HG03439 (cell line): ENCODE data around the gene KIRREL2.
"Not testable (repeated sequence)": the region's sequence is repeated elsewhere in the genome, so short reads cannot be mapped to it uniquely, and the experiment has no call there.

Source experiments
- ATAC-seq: cut with Tn5 transposase; IDR thresholded peaks from one replicate; pipeline ENCODE4 v1.9.1; 2021; ENCODE audit warnings: mild to moderate bottlenecking, moderate library complexity; ENCODE audit not compliant: unreplicated experiment

Gene KIRREL2

DNA sequence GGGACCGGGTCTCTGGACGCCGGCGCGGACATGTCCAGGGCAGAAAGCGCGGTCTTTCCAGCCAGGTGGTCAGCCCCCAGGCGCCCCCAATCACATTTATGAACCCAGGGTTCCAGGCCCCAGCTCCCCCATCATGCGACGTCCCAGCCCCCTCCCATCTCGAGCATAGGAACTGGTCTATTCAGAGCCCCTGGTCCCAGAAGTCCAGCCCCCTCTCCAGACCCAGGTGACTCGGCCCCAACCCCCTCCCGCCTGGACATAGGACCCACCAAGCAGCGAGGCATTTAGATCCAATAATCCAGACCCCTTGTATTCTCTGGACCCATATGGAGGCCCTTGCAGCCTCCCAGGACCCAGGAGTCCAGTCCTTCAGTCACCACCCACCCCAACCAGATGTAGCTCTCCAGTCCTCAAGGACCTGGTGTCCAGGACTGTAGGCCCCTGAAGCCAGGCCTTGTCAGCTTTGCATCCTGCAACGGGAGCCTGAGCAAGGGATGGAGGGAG, 12.2 kb downstream of the KIRREL2 start:
- ATAC-seq: no peak

DNA sequence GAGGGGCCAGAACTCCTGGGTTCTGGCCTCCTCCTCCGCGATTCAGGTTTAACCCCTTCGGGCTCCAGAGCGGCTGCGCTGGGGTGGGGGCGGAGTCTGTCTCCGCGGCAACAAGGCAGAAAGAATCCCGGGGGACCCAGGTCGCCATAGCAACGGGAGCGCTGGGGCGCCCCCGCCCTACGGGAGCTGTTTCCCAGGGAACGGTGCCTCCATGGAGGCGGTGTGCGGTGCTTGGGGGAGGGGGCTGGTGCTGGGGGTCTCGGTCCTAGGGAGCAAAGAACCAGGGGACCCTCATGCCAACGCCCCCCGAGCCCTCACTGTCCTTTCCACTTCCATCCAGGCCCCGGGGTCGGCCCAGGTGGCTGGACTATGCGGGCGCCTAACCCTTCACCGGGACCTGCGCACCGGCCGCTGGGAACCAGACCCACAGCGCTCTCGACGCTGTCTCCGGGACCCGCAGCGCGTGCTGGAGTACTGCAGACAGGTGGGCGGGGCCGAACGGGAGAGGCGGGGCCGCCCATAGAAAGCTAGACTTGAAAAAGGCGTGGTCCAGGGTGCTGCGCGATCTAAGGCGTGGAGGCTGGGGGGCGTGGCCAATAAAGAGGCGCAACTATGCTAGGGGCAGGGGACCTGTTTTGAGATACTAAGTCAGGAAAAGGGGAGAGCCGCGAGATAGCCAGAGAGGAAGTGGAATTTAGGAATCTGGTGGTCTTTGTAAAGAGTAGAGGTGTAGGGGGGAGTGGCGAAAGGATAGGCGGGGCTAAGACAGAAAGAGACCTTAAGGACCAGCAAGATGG, 12.8 kb downstream of the KIRREL2 start:
- peak; percentile 65 for ATAC-seq

DNA sequence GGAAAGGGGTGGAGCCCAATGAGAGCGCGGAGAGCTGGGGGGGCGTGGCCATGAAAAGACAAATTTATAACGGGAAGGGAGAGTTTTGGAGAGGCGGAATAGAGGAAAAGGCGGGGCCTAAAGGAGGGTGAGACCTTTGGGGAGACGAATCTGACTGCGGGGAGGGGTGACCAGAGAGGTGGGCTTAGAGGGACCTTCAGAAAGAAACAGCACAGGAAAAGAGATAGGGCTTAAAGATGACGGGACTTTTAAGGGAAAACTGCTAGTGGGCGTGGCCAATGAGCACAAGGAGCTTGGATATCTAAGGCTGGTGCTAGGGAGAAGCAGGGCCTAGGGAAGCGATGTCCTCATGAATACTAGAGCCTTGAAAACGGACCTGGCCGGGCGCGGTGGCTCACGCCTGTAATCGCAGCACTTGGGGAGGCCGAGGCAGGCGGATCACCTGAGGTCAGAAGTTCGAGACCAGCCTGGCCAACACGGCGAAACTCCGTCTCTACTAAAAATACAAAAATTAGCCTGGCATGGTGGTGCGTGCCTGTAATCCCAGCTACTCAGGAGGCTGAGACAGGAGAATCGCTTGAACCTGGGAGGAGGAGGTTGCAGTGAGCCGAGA, 13.5 kb downstream of the KIRREL2 start:
- peak; percentile 23 for ATAC-seq

DNA sequence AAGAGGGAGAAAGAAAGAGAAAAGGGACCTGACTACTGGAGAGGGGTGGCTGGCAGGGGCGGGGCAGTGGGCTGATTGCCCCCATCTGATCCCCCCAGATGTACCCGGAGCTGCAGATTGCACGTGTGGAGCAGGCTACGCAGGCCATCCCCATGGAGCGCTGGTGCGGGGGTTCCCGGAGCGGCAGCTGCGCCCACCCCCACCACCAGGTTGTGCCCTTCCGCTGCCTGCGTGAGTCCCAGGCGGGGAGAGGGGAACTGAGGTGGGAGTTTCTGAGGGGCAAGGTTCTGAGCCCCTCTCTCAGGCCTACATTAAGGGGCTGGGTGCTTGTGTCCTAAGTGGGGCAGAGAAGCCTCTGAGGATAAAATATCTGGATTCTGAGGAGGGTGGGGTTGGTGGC, 14.1 kb downstream of the KIRREL2 start:
- no peak for ATAC-seq

DNA sequence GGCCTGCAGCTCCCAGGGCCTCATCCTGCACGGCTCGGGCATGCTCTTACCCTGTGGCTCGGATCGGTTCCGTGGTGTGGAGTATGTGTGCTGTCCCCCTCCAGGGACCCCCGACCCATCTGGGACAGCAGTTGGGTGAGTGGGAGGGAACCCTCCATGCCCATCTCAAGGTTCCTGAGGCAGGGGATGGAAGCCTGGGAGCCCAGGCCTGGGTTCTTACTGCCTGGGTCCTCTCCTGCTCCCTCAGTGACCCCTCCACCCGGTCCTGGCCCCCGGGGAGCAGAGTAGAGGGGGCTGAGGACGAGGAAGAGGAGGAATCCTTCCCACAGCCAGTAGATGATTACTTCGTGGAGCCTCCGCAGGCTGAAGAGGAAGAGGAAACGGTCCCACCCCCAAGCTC, 14.9 kb downstream of the KIRREL2 start:
- ATAC-seq: no peak

DNA sequence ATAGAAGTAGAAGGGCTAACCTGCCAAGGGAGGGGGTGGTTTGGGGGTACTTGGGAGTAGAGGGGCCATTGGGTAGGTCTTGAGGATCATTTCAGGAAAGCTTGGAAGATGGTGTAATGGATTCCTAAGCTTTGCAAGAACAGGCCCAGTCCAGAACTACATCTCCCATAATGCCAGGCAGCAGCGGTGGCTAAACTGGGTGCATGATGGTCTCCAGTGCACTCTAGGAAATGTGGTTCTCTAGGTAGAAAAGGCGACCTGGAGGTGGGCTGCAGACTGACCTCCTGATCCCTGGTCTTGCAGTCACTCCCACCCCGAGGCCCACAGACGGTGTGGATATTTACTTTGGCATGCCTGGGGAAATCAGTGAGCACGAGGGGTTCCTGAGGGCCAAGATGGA, 15.5 kb downstream of the KIRREL2 start:
- no peak for ATAC-seq

DNA sequence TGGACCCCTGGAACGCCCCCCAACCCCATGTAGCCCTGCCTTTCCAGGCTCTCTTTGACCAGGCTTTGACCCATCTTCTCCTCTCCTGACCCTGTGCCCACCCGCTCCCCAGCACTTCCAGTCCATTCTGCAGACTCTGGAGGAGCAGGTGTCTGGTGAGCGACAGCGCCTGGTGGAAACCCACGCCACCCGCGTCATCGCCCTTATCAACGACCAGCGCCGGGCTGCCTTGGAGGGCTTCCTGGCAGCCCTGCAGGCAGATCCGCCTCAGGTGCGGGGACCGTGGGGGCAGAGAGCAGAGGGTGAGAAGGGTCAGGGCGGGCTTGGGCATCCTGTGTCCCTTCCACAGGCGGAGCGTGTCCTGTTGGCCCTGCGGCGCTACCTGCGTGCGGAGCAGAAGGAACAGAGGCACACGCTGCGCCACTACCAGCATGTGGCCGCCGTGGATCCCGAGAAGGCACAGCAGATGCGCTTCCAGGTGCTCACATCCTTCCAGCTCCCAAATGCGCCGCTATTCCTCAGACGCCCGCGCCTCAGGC, 17.8 kb downstream of the KIRREL2 start:
- ATAC-seq: no peak

DNA sequence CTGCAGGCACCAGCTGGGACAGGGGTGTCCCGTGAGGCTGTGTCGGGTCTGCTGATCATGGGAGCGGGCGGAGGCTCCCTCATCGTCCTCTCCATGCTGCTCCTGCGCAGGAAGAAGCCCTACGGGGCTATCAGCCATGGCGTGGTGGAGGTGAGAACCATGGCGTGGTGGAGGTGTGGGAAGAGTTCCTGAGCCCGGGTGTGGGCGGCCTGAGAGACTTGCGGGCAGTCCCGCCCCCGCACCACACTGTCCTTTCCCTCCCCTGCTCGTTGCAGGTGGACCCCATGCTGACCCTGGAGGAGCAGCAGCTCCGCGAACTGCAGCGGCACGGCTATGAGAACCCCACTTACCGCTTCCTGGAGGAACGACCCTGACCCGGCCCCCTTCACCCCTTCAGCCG, 22.4 kb downstream of the KIRREL2 start:
- no peak for ATAC-seq

DNA sequence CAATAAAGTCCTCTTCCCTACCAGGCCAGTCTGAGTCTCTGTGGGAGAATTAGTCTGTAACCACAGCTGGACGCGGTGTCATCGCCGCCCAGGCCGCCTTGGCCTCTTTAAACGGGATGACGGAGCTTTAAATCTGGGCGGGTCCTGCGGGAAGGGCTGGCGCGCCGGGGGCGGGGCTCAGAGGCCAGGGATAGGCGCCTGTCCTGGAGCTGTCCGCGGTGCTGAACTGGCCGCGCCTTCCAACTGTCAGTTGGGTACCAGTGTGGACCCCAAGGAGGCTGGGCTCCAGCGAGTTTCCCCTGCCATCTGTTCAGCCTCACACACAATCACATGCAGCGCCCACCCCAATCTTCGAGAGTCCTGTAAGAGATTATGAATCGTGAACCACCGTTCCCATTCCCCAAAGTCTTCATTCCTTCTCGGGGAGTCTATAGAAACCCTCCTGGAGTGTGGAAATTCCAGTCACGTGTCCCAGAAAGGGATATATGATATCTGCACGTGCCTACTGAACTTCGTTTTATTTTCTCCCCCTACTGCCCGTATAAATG, 23.1 kb downstream of the KIRREL2 start:
- no peak for ATAC-seq

DNA sequence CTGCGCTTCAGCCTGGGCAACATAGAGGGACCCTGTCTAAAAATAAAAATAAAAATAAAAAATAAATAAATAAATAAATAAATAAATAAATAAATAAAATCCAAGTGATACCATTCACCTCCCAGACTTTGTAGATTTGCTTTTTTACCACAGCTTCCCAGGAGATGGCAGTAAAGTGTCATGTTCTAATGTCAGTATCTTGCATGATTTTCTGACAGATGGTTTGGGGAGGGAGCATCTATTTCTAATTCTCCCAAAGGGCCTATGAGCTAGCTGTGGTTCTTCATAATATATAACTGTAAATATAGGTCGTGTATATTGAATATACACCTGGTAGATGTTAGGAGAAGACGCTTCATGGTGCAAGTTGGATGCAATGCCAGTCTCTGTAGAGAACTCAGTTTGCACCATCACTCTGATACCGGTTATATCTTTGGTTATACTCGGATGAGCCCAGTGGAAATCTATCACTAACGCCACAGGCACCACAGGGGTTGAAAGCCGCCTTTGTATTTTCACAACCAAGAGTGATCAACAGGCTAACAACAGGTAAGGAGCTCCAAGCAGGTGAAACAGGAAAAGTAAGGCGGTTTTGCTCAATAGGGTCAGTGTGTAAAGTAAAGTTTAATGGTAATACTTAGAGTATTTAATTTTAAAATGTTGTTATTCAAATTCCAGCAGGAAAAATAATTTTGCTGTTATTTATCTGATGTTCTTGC, 25.6 kb downstream of the KIRREL2 start:
- ATAC-seq: no peak

DNA sequence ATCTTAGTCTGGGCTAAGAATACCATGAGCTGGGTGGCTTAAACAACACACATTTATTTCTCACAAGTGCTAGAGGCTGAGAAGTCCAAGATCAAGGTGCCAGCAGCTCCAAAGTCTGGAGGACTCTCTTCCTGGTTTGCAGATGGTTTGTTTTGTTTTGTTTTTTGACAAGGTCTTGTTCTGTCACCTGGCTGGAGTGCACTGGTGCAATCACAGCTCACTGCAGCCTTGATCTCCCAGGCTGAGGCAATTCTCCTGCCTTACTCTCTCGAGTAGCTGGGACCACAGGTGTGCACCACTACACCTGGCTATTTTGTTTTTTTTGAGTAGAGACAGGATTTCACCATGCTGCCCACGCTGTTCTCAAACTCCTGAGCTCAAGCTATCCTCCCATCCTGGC, 27.2 kb downstream of the KIRREL2 start:
- ATAC-seq: no peak

DNA sequence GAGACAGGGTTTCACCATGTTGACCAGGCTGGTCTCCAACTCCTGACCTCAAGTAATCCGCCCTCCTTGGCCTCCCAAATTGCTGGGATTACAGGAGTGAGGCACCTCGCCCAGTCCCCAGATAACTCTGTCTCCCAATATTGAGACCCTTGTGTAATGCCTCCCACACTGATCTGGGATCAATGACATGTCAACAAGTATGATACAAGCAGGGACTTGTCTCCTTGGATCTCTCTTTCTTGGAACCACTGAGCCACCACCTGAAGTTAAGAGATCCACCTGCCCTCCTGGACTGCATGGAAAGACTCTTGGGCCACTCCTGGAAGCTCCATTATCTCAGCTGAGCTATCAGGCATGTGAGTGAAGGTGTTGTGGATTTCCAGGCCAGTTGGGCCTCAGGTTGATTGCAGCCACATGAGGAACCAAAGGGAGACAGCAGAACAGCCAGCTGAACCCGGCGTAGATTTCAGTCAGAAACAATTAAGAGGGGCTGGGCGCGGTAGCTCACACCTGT, 28.6 kb downstream of the KIRREL2 start:
- ATAC-seq: no peak

DNA sequence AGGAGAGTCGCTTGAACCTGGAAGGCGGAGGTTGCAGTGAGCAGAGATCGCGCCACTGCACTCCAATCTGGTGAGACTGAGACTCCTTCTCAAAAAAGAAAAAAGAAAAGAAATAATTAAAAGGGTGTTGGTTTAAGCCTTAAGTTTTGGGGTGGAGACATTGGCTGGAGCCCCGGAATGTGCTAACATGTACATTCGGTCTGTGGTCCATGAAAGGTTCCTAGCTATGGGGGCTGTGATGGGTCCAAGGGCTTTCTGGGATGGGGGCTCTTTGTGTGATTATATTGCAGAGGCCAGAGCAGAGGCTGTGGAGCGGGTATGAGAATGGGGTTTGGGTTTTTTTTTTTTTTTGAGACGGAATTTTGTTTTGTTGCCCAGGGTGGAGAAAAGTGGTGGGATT, 29.2 kb downstream of the KIRREL2 start:
- ATAC-seq: no peak

DNA sequence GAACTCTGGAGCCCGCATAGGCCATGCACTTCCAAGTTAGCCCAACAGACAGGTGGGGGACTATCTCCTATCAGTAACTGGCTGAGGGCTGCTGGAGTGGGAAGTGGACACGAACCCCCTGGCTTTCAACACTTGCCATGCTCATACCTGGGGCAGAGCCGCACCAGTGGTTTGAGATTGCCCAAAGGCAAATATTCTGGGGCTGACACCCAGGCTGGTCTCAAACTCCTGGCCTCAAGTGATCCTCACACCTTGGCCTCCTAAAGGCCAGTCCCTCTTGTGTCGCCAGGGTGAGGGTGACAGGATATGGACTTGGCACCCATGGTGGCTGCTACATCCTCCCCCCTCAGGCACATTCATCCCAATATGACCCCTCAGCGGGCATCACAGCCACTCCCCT, 30.5 kb downstream of the KIRREL2 start:
- no peak for ATAC-seq

DNA sequence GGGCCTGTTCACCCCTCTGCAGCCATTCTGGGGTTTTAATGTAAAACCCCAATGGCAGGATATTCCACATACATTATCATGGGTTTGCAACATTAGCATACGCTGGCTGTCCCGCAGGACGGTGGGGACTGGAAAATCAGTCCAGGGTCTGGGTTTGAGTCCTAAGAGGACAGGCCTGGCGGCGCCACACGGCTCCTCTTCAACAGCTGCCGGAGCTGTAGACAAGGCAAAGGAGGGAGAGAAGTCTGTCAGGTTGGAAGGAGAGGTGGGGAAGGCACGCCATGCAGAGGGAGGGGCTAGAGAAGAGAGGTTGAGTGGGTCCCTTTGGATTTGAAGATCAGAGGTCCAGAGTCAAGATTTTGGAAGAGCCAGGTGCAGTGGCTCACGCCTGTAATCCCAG, 31.7 kb downstream of the KIRREL2 start:
- no peak for ATAC-seq

DNA sequence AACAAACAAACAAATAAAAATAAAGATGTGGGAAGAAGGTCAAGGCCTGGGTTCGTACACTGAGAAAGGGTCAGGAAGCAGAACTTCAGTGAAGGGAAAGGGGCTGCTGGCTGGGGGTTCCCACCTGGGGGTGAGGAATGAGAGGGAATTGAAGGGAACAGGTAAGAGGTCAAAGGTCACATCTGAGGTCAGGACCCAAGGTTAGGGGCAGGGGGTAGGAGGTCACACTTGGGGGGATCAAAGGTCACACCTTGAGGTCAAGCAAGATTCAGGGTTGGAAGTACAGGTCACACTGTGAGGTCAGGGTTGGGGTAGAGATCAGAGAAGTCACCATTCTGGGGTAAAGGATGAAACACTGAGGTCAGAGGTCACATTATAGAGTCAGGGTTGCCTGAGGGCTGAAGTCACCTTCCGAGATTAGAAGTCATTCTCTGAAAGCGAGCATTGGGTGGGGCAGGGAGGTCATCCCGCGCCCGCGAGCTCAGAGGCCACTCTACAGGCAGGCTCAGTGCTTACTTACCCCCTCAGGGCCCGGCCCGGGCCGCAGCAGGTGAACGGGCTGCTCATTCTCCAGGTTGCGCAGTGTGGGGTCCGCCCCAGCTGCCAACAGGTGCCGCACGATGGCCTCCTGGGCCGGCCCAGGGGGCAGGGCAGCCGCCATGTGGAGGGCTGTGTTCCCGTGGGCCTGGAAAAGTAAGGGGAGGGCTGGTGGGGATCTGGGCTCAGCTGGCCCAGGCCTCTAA, 32.8 kb downstream of the KIRREL2 start:
- no peak for ATAC-seq

DNA sequence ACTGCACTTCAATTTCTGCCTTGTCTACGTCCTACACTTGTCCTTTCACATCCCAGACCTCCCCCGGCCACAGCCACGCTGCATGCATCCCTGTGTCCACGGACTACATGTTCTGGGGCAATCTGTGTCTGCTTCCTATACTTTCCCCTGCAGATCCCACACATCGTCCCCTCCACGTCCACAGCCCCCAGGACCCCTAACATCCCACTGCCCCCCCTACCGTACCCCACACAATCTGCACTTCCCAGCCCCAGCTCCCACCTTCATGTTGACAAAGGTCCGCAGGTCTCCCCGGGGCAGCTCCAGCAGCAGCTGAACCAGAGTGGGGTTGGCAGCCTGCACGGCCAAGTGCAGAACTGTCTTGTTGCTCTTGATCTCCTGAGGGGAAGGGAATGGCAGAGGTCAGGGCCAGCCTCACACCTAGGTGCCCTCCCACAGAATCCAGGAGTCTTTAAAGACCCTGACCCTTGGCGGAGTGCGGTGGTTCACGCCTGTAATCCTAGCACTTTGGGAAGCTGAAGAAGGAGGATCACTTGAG, 33.5 kb downstream of the KIRREL2 start:
- no peak for ATAC-seq

DNA sequence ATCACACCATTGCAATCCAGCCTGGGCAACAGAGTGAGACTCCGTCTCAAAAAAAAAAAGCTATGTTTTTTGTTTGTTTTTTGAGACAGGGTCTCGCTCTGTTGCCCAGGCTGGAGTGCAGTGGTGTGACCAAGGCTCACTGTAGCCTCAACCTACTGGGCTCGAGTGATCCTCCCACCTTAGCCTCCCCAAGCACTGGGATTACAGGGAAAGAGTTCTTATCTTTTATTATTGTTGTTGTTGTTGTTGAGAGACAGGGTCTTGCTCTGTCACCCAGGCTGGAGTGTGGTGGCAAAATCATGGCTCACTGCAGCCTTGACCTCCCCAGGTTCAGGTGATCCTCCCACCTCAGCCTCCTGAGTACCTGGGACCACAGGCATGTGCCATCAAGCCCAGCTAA, 35.1 kb downstream of the KIRREL2 start:
- ATAC-seq: not testable (repeated sequence)

DNA sequence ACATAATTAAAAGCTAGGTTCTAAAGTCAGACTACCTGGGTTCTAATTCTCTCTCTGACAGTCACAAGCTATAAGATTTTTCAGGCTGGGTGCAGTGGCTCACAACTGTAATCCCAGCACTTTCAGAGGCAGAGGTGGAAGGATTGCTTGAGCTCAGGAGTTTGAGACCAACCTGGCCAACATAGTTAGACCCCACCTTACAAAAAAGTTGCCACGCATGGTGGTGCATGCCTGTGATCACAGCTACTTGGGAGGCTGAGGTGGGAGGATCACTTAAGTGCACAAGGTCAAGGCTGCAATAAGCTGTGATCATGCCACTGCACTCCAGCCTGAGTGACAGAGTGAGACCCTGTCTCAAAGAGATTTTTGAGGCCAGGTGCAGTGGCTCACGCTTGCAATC, 37.6 kb downstream of the KIRREL2 start:
- ATAC-seq: no peak
